Neural cell (in vitro differentiated cells): ENCODE results near the gene SLC12A8.

Experiments used
- CTCF ChIP-seq: fragments of 450-650 bp; IDR thresholded peaks from 2 replicates; pipeline ENCODE4 v1.5.1; 2014; ENCODE audit warnings: antibody characterized with exemption, mild to moderate bottlenecking, moderate library complexity; ENCODE audit not compliant: poor library complexity, severe bottlenecking
- EP300 ChIP-seq: fragments of 450-650 bp; conservative IDR thresholded peaks from 2 replicates; pipeline ENCODE4 v1.6.1; 2014; ENCODE audit warnings: antibody characterized with exemption, mild to moderate bottlenecking, moderate library complexity; ENCODE audit not compliant: poor library complexity, severe bottlenecking
- MXI1 ChIP-seq: fragments of 450-650 bp; conservative IDR thresholded peaks from 2 replicates; pipeline ENCODE4 v1.6.1; 2014; ENCODE audit warnings: antibody characterized with exemption, mild to moderate bottlenecking; ENCODE audit not compliant: poor library complexity, severe bottlenecking
- POLR2AphosphoS5 ChIP-seq: IDR thresholded peaks from 2 replicates; pipeline ENCODE4 v1.6.1; 2012
- RAD21 ChIP-seq: fragments of 450-650 bp; conservative IDR thresholded peaks from 2 replicates; pipeline ENCODE4 v1.6.1; 2014; ENCODE audit warnings: antibody characterized with exemption, mild to moderate bottlenecking, moderate library complexity
- REST ChIP-seq: IDR thresholded peaks from 2 replicates; pipeline ENCODE4 v1.6.1; 2012; ENCODE audit warnings: borderline replicate concordance
- SMC3 ChIP-seq: fragments of 450-650 bp; conservative IDR thresholded peaks from 2 replicates; pipeline ENCODE4 v1.6.1; 2014; ENCODE audit warnings: antibody characterized with exemption, mild to moderate bottlenecking, moderate library complexity; ENCODE audit not compliant: poor library complexity

DNA sequence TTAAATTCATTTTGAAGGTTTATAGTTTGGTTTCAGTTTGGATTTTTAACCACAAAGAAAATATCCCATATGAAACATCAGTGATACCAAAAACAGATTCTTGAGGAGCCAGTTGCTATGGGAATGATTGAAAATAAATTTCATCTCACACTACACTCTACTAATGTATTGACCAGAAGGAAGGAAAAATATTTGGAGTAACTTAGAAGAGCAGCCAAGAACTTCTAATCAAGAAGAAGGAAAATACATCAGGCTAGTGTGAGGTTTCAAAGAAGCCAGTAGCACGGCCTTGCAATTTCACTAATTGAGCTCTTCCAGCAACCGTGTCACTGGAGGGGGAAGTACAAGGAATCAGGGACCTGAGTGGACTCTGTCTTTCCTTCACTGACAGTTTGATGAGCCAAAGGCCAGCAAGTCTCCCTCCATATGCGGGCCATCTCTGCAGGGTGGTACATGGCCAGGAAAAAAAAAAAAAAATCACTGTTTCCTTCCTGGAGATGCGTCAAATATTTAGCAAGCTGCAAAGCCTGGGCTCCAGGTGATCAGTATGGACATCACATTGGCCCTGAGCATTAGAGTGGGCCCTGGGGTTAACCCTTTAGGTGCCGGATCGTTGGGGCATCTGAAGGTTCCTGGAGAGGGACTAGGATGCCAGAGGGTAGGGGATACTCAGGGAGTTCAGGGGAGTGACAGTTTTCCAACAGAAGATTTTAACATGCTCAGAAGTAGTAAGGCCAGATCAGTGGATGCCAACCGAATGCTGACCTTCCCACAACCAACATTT, 37.1 kb downstream of the SLC12A8 start:
- TF ChIP-seq CTCF, result no peak
- no peak for TF ChIP-seq SMC3
- no peak for TF ChIP-seq RAD21
- no peak for TF ChIP-seq REST
- no peak for TF ChIP-seq POLR2AphosphoS5
- TF ChIP-seq MXI1, result no peak
- no peak for TF ChIP-seq EP300
